ENCODE measurements around the gene DTX3.
"Not testable (repeated sequence)": the region's sequence is repeated elsewhere in the genome, so short reads cannot be mapped to it uniquely, and the experiment has no call there.

DTX3 gene

GRCh38 chr12:57641699-57642442 lies 37.2 kb downstream of the DTX3 start:
- H3K27ac Mint-ChIP-seq: no peak overlapping the region
- H3K9me3 Mint-ChIP-seq: no peaks in the 10 kb centered on the region
- DNase-seq (ENCODE audit: low spot score in 2 of 2) (no peak), ATAC-seq (no peak)
- H3K36me3 Mint-ChIP-seq: no peaks in the 10 kb centered on the region
- no peaks in the 10 kb centered on the region for H3K4me1 Mint-ChIP-seq
- no peak overlapping the region for H3K4me3 Mint-ChIP-seq

GRCh38 chr12:57645990-57646658 lies 41.5 kb downstream of the DTX3 start:
- not testable (repeated sequence) for DNase-seq (ENCODE audit: low spot score in 2 of 2); H3K27ac Mint-ChIP-seq; H3K4me3 Mint-ChIP-seq; H3K9me3 Mint-ChIP-seq; ATAC-seq; H3K4me1 Mint-ChIP-seq; H3K36me3 Mint-ChIP-seq

DNA sequence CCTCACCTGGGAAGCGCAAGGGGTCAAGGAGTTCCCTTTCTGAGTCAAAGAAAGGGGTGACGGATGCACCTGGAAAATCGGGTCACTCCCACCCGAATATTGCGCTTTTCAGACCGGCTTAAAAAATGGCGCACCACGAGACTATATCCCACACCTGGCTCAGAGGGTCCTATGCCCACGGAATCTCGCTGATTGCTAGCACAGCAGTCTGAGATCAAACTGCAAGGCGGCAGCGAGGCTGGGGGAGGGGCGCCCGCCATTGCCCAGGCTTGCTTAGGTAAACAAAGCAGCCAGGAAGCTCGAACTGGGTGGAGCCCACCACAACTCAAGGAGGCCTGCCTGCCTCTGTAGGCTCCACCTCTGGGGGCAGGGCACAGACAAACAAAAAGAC lies 42.0 kb downstream of the DTX3 start:
- not testable (repeated sequence) for H3K4me3 Mint-ChIP-seq; H3K9me3 Mint-ChIP-seq; ATAC-seq; DNase-seq (ENCODE audit: low spot score in 2 of 2); H3K4me1 Mint-ChIP-seq; H3K36me3 Mint-ChIP-seq; H3K27ac Mint-ChIP-seq

- Mint-ChIP-seq H3K4me1 (no peaks in the 10 kb centered on the region), H3K36me3 (no peaks in the 10 kb centered on the region), H3K9me3 (no peaks in the 10 kb centered on the region), H3K4me3 (no peak overlapping the region), H3K27ac (no peak overlapping the region)
- no peak for DNase-seq (ENCODE audit: low spot score in 2 of 2)
- no peak for ATAC-seq
Measured at GRCh38 chr12:57654042-57654441, 49.4 kb downstream of the DTX3 start.

- H3K4me1 Mint-ChIP-seq: no peaks in the 10 kb centered on the region
- H3K4me3 Mint-ChIP-seq: no peak overlapping the region
- H3K27ac Mint-ChIP-seq: no peak overlapping the region
- no peaks in the 10 kb centered on the region for H3K9me3 Mint-ChIP-seq
- ATAC-seq: no peak
- H3K36me3 Mint-ChIP-seq: no peaks in the 10 kb centered on the region
- no peak for DNase-seq (ENCODE audit: low spot score in 2 of 2)
Measured at GRCh38 chr12:57655541-57656240, 51.1 kb downstream of the DTX3 start.

DNA sequence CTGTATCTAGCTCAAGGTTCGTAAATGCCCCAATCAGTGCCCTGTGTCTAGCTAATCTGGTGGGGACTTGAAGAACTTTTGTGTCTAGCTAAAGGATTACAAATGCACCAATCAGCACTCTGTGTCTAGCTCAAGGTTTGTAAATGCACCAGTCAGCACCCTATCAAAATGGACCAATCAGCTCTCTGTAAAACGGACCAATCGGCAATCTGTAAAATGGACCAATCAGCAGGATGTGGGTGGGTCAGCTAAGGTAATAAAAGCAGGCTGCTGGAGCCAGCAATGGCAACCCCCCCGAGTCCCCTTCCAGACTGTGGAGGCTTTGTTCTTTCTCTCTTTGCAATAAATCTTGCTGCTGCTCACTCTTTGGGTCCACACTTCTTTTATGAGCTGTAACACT lies 51.8 kb downstream of the DTX3 start:
- H3K27ac Mint-ChIP-seq; H3K36me3 Mint-ChIP-seq; H3K4me1 Mint-ChIP-seq; H3K4me3 Mint-ChIP-seq; DNase-seq (ENCODE audit: low spot score in 2 of 2); H3K9me3 Mint-ChIP-seq; ATAC-seq: not testable (repeated sequence)

DNA sequence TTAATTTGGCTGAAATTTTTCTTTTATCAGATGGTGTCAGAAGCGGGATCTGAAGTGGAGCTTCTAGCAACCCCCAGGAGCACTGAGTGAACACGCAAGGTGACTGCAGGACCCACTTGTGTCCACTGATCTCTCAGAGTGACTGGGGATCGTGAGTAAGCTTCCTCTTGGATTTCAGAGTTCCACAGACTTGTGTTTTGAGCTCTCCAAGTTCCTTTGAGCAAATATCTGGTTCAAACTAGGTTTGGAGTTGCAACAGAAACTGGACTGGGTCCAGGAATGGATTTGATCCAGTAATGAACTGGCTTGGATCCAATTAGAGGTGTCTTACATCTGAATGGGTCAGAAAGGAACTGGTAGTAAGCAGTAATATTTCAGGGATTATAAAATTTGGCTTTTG lies 53.1 kb downstream of the DTX3 start:
- H3K36me3 Mint-ChIP-seq: no peaks in the 10 kb centered on the region
- H3K4me3 Mint-ChIP-seq: no peak overlapping the region
- DNase-seq (ENCODE audit: low spot score in 2 of 2) (no peak), ATAC-seq (no peak)
- H3K9me3 Mint-ChIP-seq: no peaks in the 10 kb centered on the region
- no peaks in the 10 kb centered on the region for H3K4me1 Mint-ChIP-seq
- no peak overlapping the region for H3K27ac Mint-ChIP-seq

GRCh38 chr12:57658890-57659289 lies 54.3 kb downstream of the DTX3 start:
- Mint-ChIP-seq H3K36me3 (no peaks in the 10 kb centered on the region), H3K4me3 (no peak overlapping the region), H3K9me3 (no peaks in the 10 kb centered on the region), H3K27ac (no peak overlapping the region), H3K4me1 (no peaks in the 10 kb centered on the region)
- DNase-seq (ENCODE audit: low spot score in 2 of 2): no peak
- ATAC-seq: no peak

Data from stimulated activated effector memory CD8-positive, alpha-beta T cell treated with anti-CD3 and anti-CD28 coated beads, Interleukin-12 subunit alpha, Interleukin-12 subunit beta, amount 100 ng/mL, for 72 hours (primary cell).